GM18873 (cell line): ENCODE data around the gene ADAMTS17.

Experiments
- ATAC-seq: cut with Tn5 transposase; IDR thresholded peaks from one replicate; pipeline ENCODE4 v1.9.1; 2021; ENCODE audit warnings: mild to moderate bottlenecking, moderate library complexity, moderate number of reproducible peaks; ENCODE audit not compliant: unreplicated experiment, low FRiP score

Gene ADAMTS17

GRCh38 chr15:99970891-99971430 is 370.8 kb downstream of the ADAMTS17 start:
- ATAC-seq = no peak

DNA sequence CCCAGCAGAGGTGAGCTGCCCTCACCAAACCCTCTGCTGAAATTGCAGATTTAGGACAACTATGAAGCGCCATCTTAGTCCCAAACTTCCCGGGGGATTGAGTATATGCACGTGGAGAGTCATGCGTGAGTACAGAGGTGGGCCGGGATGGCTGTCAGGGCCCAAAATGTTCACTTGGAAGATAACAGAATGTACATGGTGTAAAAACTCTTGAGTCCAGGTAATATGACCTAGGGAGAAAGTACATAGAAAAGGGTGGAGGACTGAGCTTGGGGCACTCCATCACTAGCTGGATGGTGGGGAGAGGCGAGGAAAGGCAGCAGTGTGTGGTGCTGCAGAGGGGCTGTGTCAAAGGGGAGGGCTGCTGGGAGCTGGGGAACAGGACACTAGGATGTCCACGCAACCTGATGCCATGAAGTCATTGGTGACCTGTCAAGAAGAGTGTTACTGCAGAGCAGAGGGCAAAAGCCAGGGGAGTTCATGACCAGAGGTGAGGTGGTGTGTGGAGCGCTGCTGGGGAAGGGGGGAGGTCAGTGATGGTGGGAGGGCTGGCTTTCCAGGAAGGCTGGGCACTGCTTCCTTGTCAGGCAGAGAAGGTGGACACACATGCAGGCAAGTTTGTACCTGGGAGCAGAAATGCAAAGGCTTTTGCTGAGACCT is 372.4 kb downstream of the ADAMTS17 start:
- no peak for ATAC-seq

DNA sequence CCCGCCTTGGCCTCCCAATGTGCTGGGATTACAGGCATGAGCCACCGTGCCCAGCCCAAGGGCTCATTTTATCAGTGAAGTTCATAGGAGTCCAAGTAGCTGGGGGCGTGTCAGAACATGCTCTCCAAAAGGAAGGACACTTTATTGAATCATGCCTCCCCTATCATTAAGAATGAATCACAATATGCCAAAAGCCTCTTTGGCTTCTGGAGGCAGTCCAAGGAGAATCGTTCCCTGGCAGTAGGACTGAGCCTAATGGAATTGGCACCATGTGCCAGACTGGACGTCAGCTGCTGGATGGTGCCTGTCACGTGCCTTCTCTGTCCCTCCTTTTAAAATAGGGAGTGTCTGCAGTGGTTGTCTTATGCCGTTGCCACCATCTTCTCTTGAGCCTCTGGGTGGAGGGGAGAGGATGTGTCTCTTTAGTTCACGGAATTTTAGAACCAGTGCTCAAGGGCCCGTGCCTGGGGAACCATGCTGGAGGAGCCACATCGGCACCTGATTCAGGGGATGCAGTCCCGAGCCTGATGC is 373.9 kb downstream of the ADAMTS17 start:
- ATAC-seq = no peak

GRCh38 chr15:99966815-99967214 is 375.0 kb downstream of the ADAMTS17 start:
- ATAC-seq = no peak

DNA sequence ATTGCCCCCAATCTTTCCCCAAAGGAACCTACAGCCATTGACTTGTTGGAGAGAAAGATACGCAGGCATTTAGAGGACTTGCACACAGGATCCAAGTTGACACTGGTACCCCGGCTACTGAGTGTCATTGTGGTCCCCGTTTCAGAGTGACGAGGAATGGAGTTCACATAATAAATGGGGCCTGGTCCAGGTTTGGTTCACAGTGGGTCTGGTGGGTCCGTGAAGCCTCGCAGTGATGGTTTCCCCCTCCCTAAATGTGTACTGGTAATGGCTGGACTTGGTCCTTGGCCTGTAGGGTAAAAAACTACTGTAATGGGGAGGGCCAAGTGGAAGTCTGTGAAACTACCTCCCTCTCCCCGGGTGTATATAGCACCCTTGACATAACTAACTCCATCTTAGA is 376.4 kb downstream of the ADAMTS17 start:
- ATAC-seq = no peak

DNA sequence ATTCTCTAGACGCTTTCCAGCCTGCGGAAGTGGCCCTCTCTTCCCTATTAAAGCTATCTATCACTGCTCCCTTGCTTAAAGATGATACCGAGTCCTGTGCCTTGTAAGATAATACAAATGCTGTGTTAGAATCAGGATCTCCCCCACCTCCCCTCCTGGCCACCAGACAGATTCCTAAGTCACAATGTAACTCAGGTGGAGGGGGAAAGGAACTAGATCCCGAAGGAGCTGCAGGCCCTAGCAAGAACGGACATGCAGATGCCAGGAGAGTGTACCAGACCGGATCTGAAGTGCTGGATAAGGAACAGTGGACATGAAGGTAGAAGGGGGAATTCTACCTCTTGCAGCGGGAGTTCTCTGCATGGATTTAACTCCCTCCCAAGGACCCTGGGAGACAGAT is 377.8 kb downstream of the ADAMTS17 start:
- ATAC-seq = no peak

- no peak for ATAC-seq
Observed at GRCh38 chr15:99963096-99963825, 378.5 kb downstream of the ADAMTS17 start.

GRCh38 chr15:99962006-99962561 is 379.7 kb downstream of the ADAMTS17 start:
- ATAC-seq = no peak

GRCh38 chr15:99961011-99961441 is 380.7 kb downstream of the ADAMTS17 start:
- no peak for ATAC-seq

DNA sequence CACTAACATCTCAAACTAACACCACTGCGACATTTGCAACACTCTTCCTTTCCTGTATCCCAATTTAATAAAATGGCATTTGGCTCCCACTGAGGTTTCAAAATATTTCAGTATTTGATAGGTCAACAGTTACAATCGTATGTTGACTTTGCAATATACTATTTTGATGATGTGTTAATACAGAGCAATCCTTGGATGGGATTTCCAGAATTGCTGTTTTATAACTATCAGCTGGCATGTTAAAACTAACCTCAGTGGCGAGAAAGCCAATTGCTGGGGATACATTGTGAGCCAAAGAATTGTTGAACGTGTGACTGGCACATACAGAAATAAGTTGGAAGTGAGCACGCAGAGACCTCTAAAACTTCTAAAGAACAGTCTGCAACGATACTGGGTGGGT is 382.4 kb downstream of the ADAMTS17 start:
- ATAC-seq = no peak

DNA sequence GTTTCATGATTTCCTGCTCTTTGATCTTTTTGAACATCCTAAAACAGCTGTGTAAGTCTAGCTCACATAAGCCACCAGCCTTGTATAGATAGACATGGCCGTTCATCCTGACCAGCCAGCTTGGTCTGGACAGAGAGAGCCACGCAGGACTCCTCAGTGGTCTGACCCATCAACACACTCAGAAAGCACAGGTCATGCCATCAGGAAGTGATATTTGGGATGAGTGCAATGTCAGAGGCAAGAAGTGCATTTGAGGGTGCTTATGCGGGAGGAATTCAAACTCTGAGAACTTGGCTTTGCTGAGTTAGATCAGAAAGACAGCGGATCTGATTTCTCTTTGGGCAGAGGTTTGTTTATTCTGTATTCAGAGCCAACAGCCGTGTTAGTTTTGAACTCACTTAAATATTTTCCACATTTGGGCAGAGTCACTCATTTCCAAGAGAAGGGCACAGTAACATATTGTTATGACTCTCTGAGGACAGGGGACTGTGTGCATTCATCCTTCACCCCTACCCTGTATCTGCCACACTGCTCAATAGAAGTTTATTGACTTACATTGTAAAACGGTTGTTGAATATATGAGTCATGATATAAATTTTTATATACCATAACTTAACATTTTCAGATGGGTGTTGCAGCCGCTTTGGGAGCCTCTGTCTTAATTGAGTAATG is 383.2 kb downstream of the ADAMTS17 start:
- no peak for ATAC-seq

DNA sequence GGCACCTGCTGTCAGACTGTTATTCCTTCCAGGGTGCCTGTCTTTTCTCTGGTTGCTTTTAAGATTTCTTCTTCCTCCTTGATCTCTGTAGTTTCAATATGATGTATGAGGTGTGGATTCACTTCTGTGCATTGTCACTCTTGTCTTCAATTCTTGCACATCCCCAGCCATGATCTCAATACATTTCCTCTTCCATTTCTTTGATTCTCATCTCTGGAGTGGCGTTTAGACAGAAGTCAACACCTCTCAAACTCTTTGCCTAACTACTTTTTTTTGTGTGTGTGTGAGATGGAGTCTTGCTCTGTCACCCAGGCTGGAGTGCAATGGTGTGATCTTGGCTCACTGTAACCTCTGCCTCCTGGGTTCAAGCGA is 384.1 kb downstream of the ADAMTS17 start:
- no peak for ATAC-seq

DNA sequence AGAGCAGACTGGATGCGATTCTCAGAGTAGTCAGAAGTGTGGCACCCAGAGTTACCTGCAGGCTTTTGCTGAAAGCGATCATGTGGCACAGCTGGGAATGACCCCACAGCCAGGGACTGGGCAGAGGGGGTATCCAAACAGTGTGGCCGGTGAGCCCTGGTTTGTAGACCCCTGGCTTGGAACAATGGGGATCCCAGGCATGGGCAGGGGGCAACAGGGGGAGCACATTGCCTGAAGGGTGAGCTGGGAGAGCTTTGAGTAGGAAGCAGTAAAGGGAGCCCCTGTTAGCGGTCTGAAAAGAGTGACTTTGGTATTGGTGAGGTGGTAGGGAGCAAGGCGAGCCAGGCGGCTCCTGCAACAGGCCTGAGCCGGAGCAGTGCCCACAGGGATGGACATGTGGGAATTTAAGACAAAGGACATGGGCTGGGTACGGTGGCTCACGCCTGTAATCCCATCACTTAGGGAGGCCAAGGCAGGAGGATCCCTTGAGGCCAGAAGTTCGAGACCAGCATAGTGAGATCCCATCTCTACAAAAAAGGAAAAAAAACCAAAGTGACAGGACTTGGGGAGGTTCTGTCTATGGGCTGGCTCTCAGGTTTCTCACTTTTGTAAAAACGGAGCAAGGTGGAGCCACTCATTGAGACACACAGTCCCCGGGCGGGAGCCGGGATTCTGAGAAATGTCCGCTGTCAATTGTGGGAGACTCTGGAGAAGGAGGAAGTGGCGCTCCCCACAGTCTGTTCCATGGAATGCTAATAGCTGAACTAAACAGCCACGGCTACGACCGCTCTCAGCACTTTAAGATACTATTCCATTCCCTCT is 384.7 kb downstream of the ADAMTS17 start:
- no peak for ATAC-seq

GRCh38 chr15:99956022-99956775 is 385.6 kb downstream of the ADAMTS17 start:
- no peak for ATAC-seq

DNA sequence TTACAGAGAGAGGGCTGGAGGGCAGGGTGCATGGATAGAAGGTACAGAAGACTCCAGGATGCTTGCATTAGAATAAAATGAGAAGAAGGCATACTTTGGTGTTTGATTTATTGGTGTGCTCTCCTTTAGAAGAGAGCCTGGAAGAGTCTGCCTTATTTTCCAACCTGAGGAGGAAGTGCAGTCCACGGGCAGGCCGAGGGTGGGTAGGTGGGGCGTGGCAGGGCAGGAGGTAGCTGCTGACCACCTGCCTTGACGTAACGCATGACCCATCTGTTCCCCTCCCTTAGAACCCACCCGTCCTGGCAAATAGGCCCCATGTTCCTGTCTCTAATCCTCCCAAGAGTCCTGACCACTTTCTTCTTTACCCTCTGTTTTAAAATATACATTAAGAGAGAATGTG is 386.2 kb downstream of the ADAMTS17 start:
- no peak for ATAC-seq

DNA sequence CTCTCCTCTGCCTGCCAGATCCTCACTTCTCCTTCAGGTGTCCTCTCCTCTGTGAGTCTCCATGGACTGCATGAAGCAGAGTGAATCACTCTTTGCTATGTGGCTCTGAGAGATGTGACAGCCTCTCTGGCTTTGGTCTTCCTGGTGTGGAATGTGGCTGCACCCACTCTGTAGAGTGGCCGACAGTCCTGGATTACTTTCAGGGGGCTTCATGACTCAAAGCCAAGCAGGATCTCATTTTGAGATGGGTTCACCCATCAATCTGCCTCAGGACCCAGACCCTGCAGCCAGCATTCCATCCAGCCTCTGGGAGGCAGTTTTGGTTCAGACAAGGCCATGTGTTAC is 386.6 kb downstream of the ADAMTS17 start:
- no peak for ATAC-seq

- ATAC-seq = no peak
Observed at GRCh38 chr15:99954361-99955180, 387.2 kb downstream of the ADAMTS17 start.

DNA sequence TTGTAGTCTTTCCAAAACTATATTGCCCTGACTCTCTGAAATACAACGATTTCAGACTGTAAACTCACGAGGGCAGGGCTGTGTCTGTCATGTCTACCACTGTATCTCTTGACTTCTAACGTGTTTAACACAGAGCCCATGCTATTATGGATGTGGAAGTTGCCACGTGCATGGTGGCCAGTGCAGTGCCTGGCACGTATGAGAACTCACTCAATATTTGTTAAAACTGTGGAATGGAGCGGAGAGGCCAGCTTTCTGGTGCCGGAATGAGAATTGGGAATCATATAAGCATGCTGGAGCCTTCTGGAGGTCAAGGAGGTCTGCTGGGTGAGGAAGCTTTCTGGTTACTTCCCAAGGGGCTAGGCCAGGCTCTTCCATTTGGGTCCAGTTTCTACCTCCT is 387.9 kb downstream of the ADAMTS17 start:
- ATAC-seq = no peak

- ATAC-seq = no peak
Observed at GRCh38 chr15:99951511-99951910, 390.3 kb downstream of the ADAMTS17 start.
